Hematopoietic multipotent progenitor cell treated with erythropoietin and hydrocortisone succinate and interleukin-3 and kit ligand, for 8 days (in vitro differentiated cells): ENCODE results near the gene TMEM131.

Source experiments
- DNase-seq: peaks from one replicate; pipeline ENCODE4 v3.0.0-alpha.2; 2015

TMEM131 gene

GRCh38 chr2:97752342-97753334 is 243.1 kb downstream of the TMEM131 start:
- no peak for DNase-seq

DNA sequence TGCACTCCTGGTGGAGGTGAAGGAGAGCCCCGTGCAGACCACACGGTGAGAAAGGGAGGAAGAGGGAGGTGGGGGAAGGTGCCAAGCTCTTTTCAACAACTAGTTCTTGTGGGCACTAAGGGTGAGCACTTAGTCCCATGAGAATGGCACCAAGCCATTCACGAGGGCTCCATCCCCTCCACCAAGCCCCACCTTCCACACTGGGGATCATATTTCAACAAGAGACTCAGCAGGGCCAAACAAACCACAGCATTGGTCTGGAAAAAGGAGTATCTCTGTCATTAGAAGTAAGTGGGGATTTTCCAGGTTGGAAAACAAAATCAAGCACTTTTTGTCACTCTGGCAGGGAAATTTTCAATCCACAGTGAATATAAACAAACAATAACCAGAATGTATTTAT is 244.0 kb downstream of the TMEM131 start:
- no peak for DNase-seq

DNA sequence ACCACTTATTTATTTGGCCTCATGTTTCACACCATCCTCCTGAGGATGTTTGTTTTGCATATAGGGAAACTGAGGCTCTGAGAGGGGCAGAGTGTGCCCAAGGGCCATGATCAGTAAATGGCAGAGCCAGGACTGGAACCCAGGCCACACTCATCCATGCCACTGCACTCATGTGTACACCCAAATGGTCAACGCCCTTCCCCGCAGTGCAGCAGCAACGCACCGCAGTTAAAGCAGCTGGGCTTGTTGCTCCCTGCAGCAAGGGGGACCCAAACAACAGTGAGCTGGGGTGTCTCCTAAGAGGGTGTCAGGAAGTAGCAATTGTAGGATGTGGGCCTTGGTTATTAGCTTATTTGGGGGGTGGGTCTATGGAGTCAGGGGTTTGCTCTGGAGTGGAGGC is 245.7 kb downstream of the TMEM131 start:
- DNase-seq, result no peak

GRCh38 chr2:97749581-97749980 is 246.2 kb downstream of the TMEM131 start:
- DNase-seq, result no peak

DNA sequence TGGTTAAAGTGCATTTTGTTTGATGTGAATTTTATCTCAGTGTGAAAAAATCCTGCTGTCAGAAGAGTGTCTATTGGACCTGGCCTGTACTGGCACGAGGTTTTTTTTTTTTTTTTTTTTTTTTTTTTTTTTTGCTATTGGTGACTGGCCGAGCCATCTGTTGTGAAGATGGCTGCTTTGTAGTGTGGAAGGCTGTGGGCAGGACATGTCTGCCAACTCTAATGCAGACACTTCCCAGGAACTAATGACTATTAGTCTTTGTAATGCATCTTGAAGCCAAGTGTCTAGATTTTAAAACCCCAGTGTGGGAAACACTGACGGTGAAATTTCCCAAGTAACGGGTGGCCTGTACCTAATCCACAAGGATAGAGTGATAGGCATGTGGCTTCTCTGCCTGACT is 248.0 kb downstream of the TMEM131 start:
- DNase-seq, result no peak

GRCh38 chr2:97747285-97747684 is 248.5 kb downstream of the TMEM131 start:
- DNase-seq, result no peak

GRCh38 chr2:97745474-97746174 is 250.1 kb downstream of the TMEM131 start:
- DNase-seq, result no peak

GRCh38 chr2:97743913-97744312 is 251.8 kb downstream of the TMEM131 start:
- DNase-seq, result no peak

- no peak for DNase-seq
These were observed 253.3 kb downstream of the TMEM131 start for GRCh38 chr2:97742381-97742847.

GRCh38 chr2:97741686-97742085 is 254.1 kb downstream of the TMEM131 start:
- no peak for DNase-seq

DNA sequence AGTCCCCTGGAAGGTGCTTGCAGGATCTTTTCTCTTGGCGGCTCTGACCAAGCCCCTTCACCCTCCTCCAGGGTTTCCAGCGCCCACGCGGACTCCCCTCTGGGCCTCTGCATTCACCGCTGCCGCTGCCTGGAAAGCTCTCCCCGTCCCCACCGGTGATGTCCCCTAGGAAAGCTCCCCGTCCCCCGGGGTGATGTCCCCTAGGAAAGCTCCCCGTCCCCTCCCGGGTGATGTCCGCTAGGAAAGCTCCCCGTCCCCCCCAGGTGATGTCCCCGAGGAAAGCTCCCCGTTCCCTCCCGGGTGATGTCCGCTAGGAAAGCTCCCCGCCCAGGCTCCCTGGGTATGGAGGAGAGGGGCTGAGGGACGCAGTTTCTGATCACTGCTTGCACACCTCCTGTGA is 254.5 kb downstream of the TMEM131 start:
- no peak for DNase-seq

- peak; percentile 57 for DNase-seq
These were observed 255.1 kb downstream of the TMEM131 start for GRCh38 chr2:97740590-97741182.

GRCh38 chr2:97739893-97740245 is 255.9 kb downstream of the TMEM131 start:
- no peak for DNase-seq

- no peak for DNase-seq
These were observed 256.5 kb downstream of the TMEM131 start for GRCh38 chr2:97739020-97739892.

DNA sequence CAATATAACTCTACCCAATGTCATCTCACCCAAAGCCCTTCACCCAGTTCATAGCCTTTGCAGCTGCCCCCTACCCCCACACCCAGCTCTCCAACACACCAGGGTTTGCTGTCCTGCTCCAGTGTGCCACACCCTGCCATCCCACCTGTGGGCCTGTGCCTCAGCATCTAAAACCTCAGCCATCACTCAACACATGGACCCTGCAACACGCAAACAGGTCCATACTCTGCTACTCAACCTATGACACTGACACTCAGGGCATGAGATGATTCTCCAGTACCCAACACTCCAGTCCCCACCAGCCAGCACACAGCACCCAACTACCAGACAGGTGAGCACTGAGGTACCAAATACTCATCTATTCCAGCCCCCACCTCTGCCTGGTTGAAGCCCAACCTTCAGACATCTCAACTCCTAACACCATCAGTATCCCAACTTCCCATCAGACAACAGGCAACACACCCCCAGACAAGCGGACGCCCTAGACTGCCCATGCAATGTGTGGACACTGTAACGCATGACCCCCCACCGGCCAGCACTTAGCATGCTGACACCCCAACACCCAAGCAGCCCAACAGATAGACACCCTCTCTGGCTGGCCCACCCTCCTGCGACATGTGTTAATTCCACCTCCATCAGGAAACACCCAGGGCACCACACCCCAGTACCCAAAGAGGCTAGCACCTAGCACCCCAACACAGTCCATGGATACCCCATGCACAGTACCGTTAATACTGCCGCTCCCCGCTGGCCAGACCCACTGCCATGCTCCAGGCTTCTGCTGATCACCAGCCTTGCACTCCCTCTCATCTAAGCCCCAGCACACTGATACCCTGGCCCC is 257.3 kb downstream of the TMEM131 start:
- DNase-seq, result no peak

DNA sequence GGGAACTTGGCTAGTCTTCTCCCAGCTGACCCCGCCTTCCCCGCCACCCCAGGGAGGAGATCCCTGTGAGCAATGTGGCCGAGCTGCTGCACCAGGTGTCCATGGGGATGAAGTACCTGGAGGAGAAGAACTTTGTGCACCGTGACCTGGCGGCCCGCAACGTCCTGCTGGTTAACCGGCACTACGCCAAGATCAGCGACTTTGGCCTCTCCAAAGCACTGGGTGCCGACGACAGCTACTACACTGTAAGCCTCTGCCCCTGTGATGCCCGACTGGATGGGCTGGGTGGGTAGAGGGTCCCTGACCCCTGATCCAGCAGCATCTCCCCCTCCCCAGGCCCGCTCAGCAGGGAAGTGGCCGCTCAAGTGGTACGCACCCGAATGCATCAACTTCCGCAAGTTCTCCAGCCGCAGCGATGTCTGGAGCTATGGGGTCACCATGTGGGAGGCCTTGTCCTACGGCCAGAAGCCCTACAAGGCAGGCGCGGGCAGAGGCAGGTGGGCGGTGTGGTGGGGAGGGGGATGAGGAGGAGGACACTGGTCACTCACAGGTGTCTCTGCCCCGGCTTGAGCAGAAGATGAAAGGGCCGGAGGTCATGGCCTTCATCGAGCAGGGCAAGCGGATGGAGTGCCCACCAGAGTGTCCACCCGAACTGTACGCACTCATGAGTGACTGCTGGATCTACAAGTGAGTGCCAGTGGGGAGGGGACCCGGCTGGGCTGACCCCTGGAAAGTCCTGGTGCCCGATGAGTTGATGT is 258.1 kb downstream of the TMEM131 start:
- no peak for DNase-seq

DNA sequence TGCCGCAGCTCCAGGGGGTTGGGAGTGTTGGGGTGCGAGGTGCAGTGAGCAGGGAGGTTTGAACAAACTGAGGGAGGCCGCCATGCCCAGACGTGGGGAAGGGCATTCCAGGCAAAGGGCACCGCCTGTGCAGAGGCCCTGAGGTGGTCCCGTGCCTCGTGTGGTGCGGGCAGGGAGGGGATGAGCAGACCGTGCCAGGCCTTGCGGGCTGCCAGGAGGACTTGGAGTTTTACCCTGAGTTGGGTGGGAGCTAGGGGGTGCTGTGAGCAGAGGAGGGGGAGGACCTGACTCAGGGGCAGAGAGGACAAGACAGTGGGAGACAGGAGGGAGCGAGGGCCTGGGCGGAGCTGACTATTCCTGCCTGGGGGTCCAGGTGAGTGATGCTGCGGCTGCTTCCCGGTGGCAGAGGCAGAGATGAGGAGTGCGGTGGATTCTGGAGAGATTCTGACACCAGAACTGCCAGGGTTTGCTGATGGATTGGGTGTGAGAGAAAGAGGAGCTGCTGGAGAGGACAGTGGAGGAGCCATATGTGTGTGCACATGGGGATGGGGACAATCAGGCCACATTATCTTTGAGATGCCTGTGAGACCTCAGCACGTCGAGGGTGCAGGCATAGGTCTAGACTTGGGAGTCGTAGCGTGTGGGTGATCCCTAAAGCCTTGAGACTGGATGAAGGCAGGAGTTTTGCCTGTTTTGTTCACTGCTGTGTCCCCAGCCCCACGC is 259.0 kb downstream of the TMEM131 start:
- DNase-seq, result no peak

DNA sequence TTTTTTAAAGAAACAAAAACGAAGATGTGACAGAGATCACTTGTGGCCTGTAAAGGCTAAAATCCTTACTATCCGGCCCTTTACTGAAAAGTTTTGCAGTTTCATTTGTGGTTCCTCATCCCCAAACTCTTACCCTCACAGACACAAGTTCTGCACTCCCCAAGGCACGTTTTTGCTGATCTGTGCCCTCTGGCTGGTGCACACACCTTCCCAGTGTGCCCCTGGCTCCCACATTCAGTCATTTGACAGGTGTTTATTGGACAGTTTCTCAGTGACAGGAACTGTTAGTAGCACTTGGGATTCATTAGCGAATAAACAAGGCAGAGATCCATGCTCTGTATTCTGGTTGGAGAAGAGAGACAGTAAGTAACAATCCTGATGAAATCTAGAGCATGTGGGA is 259.6 kb downstream of the TMEM131 start:
- DNase-seq, result no peak

GRCh38 chr2:97735161-97735561 is 260.6 kb downstream of the TMEM131 start:
- DNase-seq, result no peak
